DOHH2 (cell line): Measurements from ENCODE around the gene NKG7.
"Not testable (repeated sequence)": the region's sequence is repeated elsewhere in the genome, so short reads cannot be mapped to it uniquely, and the experiment has no call there.

Experiments used
- H3F3A ChIP-seq: fragments of 200-600 bp; sonication (generic), shearing (Covaris generic); 2 replicates; pipeline ENCODE4 v1.6.0; 2016; ENCODE audit warnings: antibody characterized with exemption, mild to moderate bottlenecking; ENCODE audit not compliant: control insufficient read depth, insufficient read depth
- H3K27ac ChIP-seq: fragments of 200-600 bp; sonication (generic); 2 replicates; pipeline ENCODE4 v1.5.1; 2014; ENCODE audit warnings: low read depth, mild to moderate bottlenecking, low read length, moderate library complexity
- H3K27me3 ChIP-seq: fragments of 200-600 bp; sonication (generic); 2 replicates; pipeline ENCODE4 v1.6.1; 2014; ENCODE audit warnings: mild to moderate bottlenecking, low read length, mixed read lengths; ENCODE audit not compliant: control insufficient read depth
- H3K36me3 ChIP-seq: fragments of 200-600 bp; sonication (generic); 2 replicates; pipeline ENCODE4 v1.6.1; 2014; ENCODE audit warnings: mild to moderate bottlenecking, low read length, moderate library complexity, mixed read lengths; ENCODE audit not compliant: control insufficient read depth
- H3K4me1 ChIP-seq: fragments of 200-600 bp; sonication (generic); 2 replicates; pipeline ENCODE4 v1.6.1; 2014; ENCODE audit warnings: mild to moderate bottlenecking, low read length, mixed read lengths; ENCODE audit not compliant: control insufficient read depth
- H3K4me2 ChIP-seq: fragments of 200-600 bp; sonication (generic); 2 replicates; pipeline ENCODE4 v1.6.0; 2014; ENCODE audit warnings: mild to moderate bottlenecking, low read length, moderate library complexity
- H3K4me3 ChIP-seq: fragments of 200-600 bp; sonication (generic); 2 replicates; pipeline ENCODE4 v1.5.1; 2014; ENCODE audit warnings: mild to moderate bottlenecking, low read length, mixed read lengths
- H3K79me2 ChIP-seq: fragments of 200-600 bp; sonication (generic); 2 replicates; pipeline ENCODE4 v1.6.1; 2014; ENCODE audit warnings: mild to moderate bottlenecking, low read length, mixed read lengths; ENCODE audit not compliant: control insufficient read depth
- H3K9me2 ChIP-seq: fragments of 200-600 bp; sonication (generic); replicated peaks from 2 replicates; pipeline ENCODE4 v1.6.1; 2014; ENCODE audit warnings: mild to moderate bottlenecking, low read length, mixed read lengths; ENCODE audit not compliant: control insufficient read depth
- H3K9me3 ChIP-seq: fragments of 200-600 bp; sonication (generic); 2 replicates; pipeline ENCODE4 v1.6.1; 2014; ENCODE audit warnings: antibody characterized with exemption, low read length, mixed read lengths; ENCODE audit not compliant: control insufficient read depth, insufficient read depth
- H4K20me1 ChIP-seq: fragments of 200-600 bp; sonication (generic); 2 replicates; pipeline ENCODE4 v1.6.0; 2014; ENCODE audit warnings: low read depth, mild to moderate bottlenecking, antibody characterized with exemption, low read length, moderate library complexity; ENCODE audit not compliant: control insufficient read depth, insufficient read depth
- EZH2phosphoT487 ChIP-seq: fragments of 200-600 bp; sonication (generic); IDR thresholded peaks from 2 replicates; pipeline ENCODE4 v1.6.1; 2017; ENCODE audit warnings: borderline replicate concordance, mild to moderate bottlenecking, antibody characterized with exemption, low read length, moderate library complexity, mixed read lengths
- TF ChIP-seq, protein P1 (sequence below): fragments of 200-600 bp; sonication (generic); IDR thresholded peaks from one replicate; pipeline ENCODE4 v1.5.1; 2014; ENCODE audit warnings: antibody characterized with exemption, mild to moderate bottlenecking, low read depth, low read length; ENCODE audit not compliant: poor library complexity, severe bottlenecking

Gene NKG7, protein sequence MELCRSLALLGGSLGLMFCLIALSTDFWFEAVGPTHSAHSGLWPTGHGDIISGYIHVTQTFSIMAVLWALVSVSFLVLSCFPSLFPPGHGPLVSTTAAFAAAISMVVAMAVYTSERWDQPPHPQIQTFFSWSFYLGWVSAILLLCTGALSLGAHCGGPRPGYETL

DNA sequence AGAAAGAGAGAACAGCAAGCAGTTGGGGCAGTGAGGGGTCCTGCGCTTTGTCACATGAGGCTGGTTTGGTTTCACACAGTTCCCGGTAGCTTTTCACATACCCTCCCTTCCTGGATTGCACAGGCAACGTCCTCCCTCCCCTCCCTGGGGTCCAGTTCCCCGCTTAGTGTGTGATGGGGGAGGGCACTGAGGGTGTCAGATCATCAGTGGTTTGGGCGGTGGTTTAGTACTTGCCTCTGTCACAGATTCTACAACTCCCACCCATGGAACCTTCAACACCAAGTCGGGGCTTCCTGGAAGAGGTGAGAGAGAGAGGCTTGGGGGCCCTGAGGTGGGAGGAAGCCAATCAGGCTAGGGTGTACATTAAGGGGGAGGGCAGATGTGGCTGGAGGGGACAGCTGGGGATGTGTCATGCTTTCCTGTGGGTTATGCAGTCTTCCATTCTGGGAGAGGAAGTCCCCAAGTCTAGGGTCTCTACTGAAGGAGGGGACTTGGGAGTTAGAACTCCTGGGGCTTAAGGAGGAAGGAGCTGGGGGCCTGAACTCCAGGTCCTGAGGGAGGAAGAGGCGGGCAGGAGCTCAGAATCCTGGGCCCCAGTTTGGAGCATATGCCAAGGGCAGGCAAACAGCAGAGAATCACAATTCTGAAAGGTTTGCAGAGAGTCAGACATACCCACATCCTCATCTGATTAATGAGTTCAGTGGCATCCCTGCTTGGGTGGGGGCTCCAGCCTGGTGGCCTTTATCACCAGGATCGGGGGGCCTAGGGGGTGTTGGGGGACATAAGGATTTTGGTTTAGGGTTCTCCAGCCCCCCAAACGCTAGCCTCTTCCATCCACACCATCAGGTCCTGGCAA is at the start of gene NKG7:
TSS of gene NKG7 (minus strand) at position 6 of the 856 bp plus-strand sequence. CDS start 119 bp downstream, outside the sequence.
- no peak within 1 kb of the TSS for H3K27ac ChIP-seq

DNA sequence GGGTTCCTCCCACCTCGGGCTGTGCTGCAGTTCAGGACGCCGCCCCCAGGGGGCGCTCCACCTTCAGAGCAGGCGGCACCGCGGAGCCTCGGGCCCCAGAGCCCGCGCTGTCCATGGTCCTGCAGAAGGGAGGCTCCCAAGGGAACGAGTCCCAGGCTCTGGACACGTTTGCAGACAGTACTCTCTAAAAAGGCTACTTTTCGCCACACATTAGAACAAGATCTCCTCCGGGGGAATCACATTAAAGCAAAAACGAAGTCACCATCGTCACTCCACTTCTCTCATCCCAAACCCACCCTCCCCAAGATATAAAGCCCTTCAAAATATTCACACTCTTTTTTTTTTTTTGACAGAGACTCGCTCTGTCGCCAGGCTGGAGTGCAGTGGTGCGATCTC is 49.6 kb upstream of the NKG7 start:
- no peaks in the 10 kb centered on the region for H3K27me3 ChIP-seq
- no peaks in the 10 kb centered on the region for H3K36me3 ChIP-seq
- TF ChIP-seq, protein P1, sequence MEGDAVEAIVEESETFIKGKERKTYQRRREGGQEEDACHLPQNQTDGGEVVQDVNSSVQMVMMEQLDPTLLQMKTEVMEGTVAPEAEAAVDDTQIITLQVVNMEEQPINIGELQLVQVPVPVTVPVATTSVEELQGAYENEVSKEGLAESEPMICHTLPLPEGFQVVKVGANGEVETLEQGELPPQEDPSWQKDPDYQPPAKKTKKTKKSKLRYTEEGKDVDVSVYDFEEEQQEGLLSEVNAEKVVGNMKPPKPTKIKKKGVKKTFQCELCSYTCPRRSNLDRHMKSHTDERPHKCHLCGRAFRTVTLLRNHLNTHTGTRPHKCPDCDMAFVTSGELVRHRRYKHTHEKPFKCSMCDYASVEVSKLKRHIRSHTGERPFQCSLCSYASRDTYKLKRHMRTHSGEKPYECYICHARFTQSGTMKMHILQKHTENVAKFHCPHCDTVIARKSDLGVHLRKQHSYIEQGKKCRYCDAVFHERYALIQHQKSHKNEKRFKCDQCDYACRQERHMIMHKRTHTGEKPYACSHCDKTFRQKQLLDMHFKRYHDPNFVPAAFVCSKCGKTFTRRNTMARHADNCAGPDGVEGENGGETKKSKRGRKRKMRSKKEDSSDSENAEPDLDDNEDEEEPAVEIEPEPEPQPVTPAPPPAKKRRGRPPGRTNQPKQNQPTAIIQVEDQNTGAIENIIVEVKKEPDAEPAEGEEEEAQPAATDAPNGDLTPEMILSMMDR = peak; percentile 95
- no peak for TF ChIP-seq EZH2phosphoT487
- no peak overlapping the region for H3K4me3 ChIP-seq
- H3K9me3 ChIP-seq = no peaks in the 10 kb centered on the region
- no peak overlapping the region for H3K27ac ChIP-seq
- H3F3A ChIP-seq = no peaks in the 10 kb centered on the region
- no peak overlapping the region for H3K4me2 ChIP-seq
- H3K4me1 ChIP-seq = peaks cover 16% of the 10 kb centered on the region
- H4K20me1 ChIP-seq = no peaks in the 10 kb centered on the region
- H3K9me2 ChIP-seq = no peaks in the 10 kb centered on the region
- no peaks in the 10 kb centered on the region for H3K79me2 ChIP-seq

More for the DNA sequence above, at the start of gene NKG7:
- no peaks in the 10 kb centered on the region for H4K20me1 ChIP-seq
- H3K4me2 ChIP-seq = peak within 1 kb of the TSS; percentile 37
- no peaks in the 10 kb centered on the region for H3K36me3 ChIP-seq
- no peaks in the 10 kb centered on the region for H3K27me3 ChIP-seq
- peak within 1 kb of the TSS; percentile 16 for H3K4me3 ChIP-seq
- H3K4me1 ChIP-seq = peaks cover 26% of the 10 kb centered on the region
- H3K9me3 ChIP-seq = no peaks in the 10 kb centered on the region
- no peaks in the 10 kb centered on the region for H3K9me2 ChIP-seq
- TF ChIP-seq, protein P1 = no peak
- TF ChIP-seq EZH2phosphoT487 = no peak
- H3F3A ChIP-seq = no peaks in the 10 kb centered on the region
- H3K79me2 ChIP-seq = peaks cover 7% of the 10 kb centered on the region; the same call in 1 of the 2 replicates

DNA sequence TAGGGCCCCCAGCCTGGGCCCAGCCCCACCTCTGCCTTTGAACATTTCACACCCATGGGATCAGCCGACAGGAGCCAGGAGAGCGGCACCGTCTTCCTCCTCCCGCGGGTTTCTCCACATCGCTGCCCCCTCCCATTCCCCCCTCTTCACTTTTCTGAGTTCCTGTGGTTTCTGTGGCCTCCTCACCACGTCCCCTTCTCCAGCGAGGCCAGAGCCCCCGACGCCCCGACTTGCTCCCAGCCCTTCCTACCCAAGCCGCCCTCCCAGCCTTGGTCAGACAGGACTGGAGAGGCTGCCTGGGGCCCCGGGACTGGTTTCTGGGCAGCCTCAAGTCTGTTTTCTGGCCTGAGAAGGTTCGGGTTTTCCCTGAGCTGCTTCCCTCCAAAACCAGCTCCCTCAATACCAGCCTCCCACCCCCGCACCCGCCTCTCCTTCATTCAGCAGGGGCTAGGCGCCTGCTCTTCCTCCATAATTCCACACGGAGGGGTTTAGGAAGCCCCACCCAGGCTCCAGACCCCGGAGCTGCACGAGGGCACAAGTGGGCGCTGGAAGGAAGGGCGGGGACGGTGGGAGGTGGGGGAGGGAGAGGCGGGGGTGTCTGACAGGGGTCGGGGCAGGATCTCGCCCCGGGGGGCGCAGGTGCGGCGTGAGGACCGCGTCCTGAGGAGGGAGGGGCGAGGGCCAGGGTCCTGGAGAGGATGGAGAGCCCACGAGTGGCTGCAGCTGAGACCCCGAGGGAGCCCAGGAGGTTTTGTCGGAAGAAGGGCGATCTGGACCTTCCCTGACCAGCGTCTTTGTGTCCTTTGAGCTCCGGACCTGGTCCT is 49.0 kb upstream of the NKG7 start:
- peaks cover 5% of the 10 kb centered on the region; the same call in 1 of the 2 replicates for H3K79me2 ChIP-seq
- H3K27me3 ChIP-seq = no peaks in the 10 kb centered on the region
- H3K36me3 ChIP-seq = no peaks in the 10 kb centered on the region
- peaks cover 22% of the 10 kb centered on the region for H3K4me1 ChIP-seq
- no peak for TF ChIP-seq EZH2phosphoT487
- TF ChIP-seq, protein P1 = no peak
- no peaks in the 10 kb centered on the region for H4K20me1 ChIP-seq
- H3K9me2 ChIP-seq = no peaks in the 10 kb centered on the region
- H3K4me2 ChIP-seq = no peak overlapping the region
- no peaks in the 10 kb centered on the region for H3F3A ChIP-seq
- H3K4me3 ChIP-seq = no peak overlapping the region
- no peaks in the 10 kb centered on the region for H3K9me3 ChIP-seq
- H3K27ac ChIP-seq = no peak overlapping the region

DNA sequence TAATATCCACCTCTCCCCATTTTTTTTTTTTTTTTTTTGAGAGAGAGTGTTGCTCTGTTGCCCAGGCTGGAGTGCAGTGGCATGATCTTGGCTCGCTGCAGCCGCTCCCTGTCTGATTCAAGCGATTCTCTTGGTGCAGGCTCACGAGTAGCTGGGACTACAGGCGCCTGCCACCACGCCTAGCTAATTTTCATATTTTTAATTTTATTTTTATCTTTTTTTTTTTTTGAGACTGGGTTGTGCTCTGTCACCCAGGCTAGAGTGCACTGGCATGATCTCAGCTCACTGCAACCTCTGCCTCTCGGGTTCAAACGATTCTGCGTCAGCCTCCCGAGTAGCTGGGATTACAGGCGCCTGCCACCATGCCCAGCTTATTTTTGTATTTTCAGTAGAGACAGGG is 48.1 kb upstream of the NKG7 start:
- H4K20me1 ChIP-seq, H3K4me3 ChIP-seq, H3F3A ChIP-seq, H3K9me2 ChIP-seq, H3K4me2 ChIP-seq, H3K9me3 ChIP-seq, H3K79me2 ChIP-seq, H3K27ac ChIP-seq, H3K27me3 ChIP-seq, H3K36me3 ChIP-seq: not testable (repeated sequence)
- peaks cover 26% of the 10 kb centered on the region for H3K4me1 ChIP-seq
